ENCODE results near the gene MPDZ.

MPDZ gene

DNA sequence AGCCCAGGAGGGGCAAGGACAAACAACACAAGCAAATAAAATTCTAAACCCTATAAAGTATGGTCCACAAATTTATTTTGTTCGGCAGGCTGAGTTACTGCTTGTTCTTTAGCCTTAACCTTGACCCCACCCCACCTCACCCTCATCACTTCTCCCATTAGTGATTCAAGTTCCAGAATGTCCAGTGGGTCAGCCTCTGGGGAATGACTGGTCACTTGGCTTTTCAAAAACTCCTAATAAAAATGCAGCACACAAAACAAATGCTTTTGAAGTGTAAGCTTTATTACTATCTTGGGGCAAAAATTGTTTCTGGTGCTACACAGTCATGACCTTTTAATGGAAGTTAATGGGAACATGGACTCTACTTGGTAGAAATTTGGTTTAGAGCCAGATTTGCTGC, 142.1 kb downstream of the MPDZ start:
- DNase-seq, result no peak

DNA sequence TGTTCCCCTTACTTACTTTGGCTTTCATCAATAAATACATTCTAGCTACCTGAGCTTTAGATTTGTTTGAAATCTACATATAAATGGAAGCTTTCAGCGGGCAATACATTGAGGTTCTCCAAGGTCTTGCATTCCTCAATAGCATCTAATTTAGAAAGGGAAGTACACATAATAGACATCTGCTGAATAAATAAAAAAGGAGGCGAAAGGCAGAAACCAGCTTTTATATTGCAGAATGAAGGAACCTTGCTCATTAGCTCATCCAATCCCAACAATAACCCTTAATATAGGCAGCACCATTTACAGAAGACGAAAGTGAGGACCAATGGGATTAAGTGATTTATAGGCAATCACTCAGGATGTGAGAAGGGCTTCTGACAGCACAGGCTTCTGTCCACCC, 147.5 kb downstream of the MPDZ start:
- no peak for DNase-seq

GRCh38 chr9:13131416-13131815, 148.1 kb downstream of the MPDZ start:
- DNase-seq, result no peak

DNA sequence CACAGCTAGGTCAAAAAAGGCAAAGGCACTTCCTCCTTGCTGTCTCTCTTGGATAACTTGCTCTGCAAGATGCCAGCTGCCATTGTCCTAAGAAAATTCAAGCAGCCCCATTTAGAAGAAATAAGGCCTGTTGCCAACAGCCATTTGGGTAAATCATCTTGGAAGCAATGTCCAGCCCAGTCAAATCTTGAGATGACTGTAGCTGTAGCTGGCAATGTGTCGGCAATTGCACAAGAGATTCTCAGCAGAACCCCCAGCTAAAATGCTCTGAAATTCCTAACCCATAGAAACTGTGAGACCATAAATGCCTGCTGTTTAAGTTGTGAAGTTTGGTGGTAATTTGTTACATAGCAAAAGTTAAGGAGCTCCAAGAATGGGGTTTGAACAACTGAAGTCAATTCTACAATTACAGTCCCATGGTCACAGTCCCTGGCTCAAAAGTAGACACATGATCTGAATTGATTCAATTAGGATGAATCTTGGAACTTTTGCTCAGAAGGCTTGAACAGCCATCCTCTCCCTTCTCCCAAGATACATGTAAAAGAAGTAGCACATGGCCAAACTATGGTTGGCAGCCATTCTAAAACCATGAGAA, 151.1 kb downstream of the MPDZ start:
- no peak for DNase-seq

GRCh38 chr9:13127131-13127530, 152.4 kb downstream of the MPDZ start:
- no peak for DNase-seq

GRCh38 chr9:13125261-13125660, 154.2 kb downstream of the MPDZ start:
- no peak for DNase-seq

GRCh38 chr9:13122756-13123369, 156.6 kb downstream of the MPDZ start:
- DNase-seq, result no peak

DNA sequence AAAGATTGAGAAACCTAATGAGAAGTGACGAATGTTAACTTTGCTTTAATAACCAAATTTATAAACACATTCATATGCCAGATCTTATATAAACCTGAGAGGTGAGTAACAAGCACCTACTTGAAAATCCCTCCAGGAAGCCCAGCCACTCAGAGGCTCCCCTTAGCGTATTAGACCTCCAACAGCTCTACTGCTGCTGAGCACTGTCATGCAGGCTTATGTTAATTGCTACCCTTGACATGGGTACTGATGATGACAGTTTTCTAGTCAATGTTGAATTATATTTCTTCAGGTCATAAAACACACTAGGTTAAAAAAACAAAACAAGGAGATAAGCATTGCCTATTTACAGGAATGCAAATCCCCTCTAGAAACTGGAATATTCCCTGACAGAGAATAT, 161.2 kb downstream of the MPDZ start:
- no peak for DNase-seq

GRCh38 chr9:13116292-13116691, 163.2 kb downstream of the MPDZ start:
- DNase-seq, result no peak

GRCh38 chr9:13113751-13114150, 165.7 kb downstream of the MPDZ start:
- DNase-seq, result no peak

- DNase-seq, result no peak
Measured at GRCh38 chr9:13113216-13113615, 166.3 kb downstream of the MPDZ start.

- DNase-seq, result no peak
Measured at GRCh38 chr9:13111778-13112177, 167.7 kb downstream of the MPDZ start.

GRCh38 chr9:13110766-13111417, 168.6 kb downstream of the MPDZ start:
- no peak for DNase-seq

- no peak for DNase-seq
Measured at GRCh38 chr9:13109781-13110180, 169.7 kb downstream of the MPDZ start.

GRCh38 chr9:13107008-13107407, 172.5 kb downstream of the MPDZ start:
- no peak for DNase-seq

- DNase-seq, result no peak
Measured at GRCh38 chr9:13100914-13101572, 178.4 kb downstream of the MPDZ start.

GRCh38 chr9:13095056-13095455, 184.4 kb downstream of the MPDZ start:
- DNase-seq, result no peak

- no peak for DNase-seq
Measured at GRCh38 chr9:13090628-13091027, 188.9 kb downstream of the MPDZ start.

DNA sequence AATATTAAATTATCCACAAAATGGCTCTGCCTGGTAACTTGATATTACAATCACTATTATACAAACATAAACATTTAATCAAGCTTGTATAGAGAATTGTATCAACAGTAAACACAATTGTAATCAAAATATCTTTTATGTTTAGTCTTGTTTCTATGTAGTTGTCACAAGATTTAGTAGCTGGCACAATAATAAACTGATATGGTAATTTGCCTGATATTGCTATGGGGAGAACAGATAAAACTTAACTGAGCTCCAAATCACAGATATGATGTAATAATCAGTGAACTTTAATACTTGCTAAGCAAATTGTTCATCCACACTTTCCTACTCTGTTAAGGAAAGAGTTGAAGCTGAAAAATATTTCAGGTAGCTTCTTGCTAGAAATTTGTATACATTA, 189.8 kb downstream of the MPDZ start:
- no peak for DNase-seq

- peak in 1 of 2 donors; percentile 1 for DNase-seq
Measured at GRCh38 chr9:13088720-13089427, 190.6 kb downstream of the MPDZ start.

- no peak for DNase-seq
Measured at GRCh38 chr9:13083963-13084528, 195.4 kb downstream of the MPDZ start.

DNA sequence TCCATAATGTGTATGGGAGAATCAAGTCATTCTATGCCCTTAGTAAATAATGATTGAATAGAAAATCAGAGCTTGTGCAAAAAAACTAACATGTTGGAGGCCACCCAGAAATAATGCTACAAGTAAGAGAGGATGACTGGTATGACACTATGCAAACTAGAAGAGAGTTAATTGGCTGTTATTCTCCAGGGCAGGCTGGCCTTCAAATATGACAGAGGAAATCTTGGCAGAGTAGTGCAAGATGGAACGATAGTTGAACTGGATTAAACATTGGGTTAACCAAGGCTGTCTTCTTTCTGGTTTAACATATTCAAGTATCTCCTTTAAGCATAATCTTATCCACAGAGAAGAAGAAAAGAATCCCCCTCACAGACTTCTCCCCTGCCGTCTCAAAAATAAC, 196.1 kb downstream of the MPDZ start:
- no peak for DNase-seq

DNA sequence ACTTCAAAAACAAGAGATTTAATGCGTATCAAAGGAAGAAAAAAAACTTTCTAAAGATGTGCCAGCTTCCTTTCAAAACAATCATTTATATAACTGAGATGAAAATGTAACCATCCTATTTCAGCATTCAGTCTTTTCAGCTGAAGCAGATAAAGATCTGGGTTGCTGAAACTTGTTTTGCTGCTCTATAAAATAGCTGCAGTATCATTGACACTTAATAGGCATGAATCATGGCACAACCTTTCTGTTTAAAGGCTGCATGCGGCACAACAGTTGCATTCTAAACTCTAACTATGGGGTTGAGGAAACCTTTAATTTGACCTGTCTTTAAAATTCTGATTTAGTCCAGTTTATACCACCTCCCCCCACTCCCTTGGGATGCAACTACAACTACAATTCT, 196.7 kb downstream of the MPDZ start:
- DNase-seq, result no peak

All from CD4-positive, alpha-beta T cell treated with Interferon alpha-2 for 1 hour (primary cell).